ELF-1 (cell line): ENCODE results near the gene RGS17.
A peak's percentile ranks its signal among the peaks of the same experiment; 100 is the strongest.
"Not testable (repeated sequence)": the region's sequence is repeated elsewhere in the genome, so short reads cannot be mapped to it uniquely, and the experiment has no call there.

ENCODE experiments used
- DNase-seq: peaks from one replicate; pipeline ENCODE4 v3.0.0-alpha.2; 2016; ENCODE audit warnings: low read depth, low spot score

Gene RGS17

DNA sequence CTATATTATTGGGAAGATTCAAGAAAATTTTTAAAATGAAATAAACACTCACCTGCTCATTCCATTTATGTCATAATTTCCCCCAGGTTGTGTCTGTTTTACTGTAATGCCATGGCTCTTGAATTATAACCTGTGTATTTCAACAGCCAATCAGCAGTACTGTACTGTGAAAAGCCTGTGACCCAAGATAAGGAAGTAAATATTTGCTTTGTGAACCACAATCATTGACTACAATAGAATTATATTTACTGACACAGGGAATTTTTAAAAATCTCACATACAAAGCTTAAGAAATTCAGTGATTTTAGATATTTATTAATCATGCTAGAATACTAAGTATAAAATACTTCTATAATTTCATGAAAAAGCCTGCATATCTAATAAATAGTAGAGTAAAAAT is 6.0 kb downstream of the RGS17 start:
- DNase-seq = no peak

DNA sequence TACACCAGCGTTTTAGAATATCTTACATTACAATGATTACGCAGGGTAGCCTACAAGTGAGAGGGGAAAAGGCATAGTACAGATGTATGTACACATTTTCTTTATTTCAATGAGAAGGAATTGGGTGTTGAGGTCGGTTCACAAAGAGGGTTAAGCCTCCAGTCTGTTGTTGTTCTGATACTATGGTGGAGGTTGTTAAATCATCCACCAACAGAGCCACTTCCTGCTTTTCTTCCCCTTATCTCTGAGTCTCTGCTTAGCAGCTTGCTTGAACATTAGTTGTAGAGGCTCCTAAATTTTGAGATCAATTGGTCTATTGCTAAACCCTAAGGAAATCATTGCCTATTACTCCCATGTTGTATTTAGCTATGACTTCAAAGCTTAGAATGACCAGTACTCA is 7.3 kb downstream of the RGS17 start:
- no peak for DNase-seq

DNA sequence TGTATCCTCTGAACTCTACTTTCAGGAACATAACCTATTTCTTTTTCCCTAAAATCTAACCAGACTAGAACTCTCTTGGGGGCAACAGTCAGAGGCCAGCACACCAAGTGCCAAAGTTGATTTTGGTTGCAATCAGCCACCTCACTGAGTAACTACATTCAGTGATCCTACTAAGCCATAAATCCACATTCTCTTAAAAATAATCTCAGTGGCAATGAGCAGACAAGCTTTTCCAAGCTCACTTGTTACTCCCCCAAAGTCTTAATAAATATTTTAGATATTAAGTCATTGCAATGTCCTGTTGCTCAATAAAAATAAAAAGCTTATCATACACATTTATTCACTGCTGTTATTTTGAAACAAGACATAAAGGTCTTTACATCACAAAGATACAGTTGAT is 9.8 kb downstream of the RGS17 start:
- no peak for DNase-seq

DNA sequence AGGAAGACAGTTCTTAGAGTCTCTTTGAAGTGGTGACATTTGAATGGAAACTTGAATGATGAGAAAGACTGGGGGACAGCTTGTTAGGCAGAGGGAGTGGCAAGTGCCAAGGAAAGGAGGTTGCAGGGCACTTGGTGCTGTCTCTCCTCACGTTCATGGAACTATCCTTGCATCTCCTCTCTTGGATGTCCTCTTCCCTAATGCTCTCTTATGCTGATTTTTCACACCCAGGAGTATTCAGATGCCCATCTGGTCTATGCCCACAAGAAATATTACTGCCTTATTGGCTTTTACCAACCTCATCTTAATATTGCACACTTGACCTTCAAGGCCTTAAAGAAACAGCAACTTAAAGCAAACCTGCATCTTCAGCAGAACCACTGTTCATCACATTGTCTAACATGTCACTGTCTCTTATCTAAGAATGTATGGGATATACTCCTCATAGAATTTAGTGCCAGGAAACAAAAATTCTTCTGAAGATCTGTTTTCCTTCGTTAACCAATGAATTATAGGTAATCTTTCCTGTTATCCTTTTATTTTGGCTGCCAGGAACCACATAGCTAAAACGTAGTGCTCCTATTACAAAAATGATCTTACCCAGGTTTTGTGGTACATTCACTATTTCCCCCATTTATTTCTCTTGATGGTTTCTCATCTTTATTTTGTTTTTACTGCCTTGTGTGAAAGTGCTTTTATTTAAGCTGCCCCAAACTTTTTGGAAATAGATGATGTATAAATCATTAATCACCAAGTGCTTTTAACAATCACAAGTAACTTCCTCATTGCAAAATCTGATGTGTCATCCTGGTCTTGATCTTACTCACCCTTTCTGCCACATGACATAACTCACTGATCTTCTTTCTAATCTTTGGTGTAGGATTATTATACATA is 12.8 kb downstream of the RGS17 start:
- no peak for DNase-seq

DNA sequence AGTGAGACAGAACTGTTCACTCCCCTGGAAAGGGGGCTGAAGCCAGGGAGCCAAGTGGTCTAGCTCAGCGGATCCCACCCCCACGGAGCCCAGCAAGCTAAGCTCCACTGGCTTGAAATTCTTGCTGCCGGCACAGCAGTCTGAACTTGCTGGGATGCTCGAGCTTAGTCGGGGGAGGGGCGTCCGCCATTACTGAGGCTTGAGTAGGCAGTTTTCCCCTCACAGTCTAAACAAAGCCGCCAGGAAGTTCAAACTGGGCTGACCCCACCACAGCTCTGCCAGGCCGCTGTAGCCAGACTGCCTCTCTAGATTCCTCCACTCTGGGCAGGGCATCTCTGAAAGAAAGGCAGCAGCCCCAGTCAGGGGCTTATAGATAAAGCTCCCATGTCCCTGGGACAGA is 20.0 kb downstream of the RGS17 start:
- DNase-seq = peak; percentile 54

DNA sequence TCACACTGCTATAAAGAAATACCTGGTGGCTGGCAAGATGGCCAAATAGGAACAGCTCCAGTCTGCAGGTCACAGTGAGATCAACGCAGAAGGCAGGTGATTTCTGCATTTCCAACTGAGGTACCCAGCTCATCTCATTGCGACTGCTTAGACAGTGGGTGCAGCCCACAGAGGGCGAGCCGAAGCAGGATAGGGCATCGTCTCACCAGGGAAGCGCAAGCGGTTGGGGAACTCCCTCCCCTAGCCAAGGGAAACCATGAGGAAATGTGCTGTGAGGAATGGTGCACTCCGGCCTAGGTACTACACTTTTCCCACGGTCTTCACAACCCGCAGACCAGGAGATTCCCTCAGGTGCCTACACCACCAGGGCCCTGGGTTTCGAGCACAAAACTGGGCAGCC is 20.5 kb downstream of the RGS17 start:
- DNase-seq = not testable (repeated sequence)

DNA sequence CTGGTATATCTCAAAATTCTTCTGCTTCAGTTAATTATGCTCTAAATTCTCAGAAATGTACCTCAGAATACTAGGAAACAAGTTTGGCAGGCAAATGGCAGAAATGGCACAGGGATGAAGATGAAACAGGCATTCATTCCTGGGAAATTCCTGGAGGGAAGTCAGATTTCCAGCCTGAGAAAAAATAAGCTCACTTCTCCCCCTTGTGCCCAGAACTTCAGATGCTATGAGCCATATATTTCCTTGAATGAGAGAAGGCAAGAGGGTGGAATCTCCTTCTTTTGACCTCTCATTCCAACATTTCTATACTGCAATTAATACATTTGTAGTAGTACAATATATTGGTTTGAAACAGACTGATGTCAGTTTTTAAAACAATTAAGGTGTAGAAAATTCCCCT is 22.8 kb downstream of the RGS17 start:
- no peak for DNase-seq

DNA sequence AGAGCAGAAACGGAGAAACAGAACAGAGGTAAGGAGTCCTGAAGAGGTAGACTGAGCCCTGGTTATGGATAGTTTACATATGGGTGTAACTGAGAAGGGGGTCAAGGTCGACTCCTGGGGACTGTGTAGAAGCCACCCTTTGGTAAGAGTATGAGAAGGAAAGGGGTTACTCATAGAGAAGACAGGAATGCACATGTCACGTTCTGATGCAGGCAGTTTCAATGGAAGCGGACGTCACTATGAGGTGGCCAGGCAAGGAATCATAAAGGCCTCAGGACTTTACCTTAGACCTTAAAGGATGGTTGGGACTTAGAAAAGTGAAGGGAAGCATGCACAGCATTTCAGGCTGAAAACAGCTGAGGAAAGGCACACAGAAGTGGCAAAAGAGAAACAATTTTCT is 25.1 kb downstream of the RGS17 start:
- DNase-seq = no peak

DNA sequence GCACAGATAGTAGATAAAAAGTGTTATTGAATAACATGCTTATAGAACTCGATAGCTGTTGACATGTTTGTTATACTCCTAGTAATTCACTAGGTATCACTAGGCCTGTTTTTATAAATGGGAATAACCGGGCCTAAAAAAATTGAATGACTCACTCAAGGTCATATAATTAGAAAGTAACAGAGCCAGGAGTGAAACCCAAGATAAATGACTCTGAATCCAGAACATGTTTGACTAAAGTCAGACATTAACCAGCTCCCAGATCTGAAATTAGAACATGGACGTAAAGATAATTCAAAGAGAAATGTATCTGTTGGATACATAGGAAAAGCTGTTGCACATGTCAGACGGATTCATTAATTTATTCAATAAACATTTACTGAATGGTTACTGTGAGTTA is 26.9 kb downstream of the RGS17 start:
- DNase-seq = no peak

DNA sequence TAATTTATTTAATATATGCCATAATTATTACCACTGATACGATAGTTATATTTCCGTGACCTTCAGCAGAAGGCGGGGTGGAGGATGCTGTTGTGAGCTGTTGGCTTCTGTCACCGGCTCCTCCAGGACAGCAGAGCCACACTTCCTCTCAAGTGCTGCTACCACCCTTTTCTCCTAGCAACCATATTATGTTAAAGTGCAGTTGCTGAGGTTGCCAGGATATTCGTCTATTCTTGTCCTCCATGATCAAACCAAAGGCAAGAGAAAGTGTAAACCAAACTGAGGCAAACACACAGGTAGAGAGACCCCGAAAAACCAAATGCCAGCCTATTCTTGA is 27.8 kb downstream of the RGS17 start:
- DNase-seq = no peak

DNA sequence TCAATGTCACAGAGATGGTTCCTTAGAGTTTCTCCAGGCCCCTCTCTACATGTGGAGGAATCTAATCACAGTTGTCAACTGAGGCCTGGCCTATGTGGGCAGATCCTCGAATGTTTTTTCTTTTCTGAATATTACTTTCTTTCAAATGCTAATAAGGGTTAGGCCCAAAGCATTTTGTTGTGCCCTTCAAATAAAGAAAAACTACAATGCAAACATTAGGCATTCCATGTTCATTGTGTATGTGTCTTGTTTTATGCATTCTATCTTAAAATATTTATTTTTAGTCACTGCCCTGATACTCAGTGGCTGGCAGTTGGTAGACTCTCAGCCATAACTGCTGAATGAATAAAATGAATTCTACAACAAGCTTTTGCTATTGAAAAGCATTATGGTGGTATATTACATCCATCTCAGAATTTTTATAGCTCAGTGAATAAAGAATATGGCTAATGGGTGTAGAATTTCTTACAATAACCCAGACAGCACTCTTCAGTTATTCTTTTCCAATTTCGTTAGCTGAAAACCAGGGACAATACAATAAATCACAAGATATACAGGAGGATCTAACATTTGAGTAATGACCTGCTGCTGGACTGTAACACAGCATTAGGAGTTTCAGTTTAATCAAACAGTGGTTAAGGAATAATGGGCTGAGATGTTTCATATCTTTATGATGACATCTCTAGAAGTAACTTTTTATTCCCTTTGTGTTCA is 28.3 kb downstream of the RGS17 start:
- DNase-seq = no peak

DNA sequence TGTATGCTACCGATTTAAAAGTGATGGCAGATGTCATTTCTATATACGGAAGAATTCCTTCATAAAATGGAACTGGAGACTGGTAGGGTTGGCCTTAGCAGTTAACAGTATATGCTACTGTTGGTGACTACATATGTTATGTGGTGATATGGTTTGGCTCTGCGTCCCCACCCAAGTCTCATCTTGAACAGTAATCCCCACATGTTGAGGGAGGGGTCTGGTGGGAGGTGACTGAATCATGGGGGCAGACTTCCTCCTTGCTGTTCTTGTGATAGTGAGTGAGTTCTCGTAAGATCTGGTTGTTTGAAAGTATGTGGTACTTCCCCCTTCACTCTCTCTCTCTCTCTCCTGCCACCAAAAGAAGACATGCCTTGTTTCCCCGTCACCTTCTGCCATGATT is 29.6 kb downstream of the RGS17 start:
- no peak for DNase-seq

DNA sequence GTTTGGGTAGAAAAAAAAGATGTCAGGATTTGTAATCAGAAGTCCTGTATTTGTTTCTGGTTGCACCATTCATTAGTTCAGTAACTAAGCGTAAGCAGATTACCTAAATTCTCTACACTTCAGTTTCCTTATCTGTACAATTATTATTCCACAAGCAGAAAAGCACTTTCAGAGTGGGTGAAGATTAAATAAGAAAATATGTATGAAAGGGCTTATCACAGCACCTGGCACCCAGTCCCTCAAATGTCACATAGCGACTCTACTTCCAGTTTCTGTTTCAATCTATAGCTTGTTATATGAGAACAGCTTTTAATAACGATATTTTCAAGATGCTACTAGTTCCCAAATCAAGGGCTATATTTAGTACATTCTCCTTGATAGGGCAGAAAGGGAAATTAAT is 31.4 kb downstream of the RGS17 start:
- DNase-seq = no peak

DNA sequence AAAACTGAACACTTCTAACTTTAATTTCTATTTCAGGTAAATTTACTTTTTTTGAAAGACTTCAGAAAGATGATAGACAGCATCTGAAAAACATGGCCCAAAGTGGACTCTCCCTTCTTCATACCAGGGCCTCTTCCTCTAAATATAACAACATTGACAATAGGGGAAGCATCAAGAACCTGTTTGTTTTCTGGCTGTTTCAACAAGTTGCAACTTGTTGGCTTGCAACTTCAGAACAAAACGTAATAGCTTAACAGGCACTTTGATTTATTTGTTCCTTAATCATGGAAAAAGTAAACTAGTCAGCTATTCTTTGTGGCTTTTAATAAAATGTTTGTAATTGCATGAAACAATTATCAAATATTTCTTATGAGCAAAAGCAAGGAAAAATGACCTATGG is 34.3 kb downstream of the RGS17 start:
- DNase-seq = no peak

DNA sequence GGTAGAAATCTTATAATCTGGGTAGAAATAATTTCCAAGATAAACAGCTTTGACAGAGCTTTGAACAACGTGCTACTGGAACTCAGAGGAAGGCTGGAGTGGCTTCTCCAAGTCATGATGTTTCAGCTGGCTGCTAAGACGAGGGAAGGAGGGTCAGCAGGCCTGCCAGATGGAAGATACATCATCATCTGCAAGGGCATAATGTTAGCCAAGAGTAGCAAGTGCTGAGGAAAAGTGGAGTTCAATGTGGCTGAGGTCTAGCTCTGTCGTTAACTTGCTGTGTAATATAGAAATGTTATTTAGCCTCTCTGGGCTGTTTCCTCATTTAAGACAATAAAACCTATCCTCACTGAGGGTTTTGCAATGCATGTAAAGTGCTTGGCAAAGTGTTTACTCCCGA is 35.1 kb downstream of the RGS17 start:
- no peak for DNase-seq

DNA sequence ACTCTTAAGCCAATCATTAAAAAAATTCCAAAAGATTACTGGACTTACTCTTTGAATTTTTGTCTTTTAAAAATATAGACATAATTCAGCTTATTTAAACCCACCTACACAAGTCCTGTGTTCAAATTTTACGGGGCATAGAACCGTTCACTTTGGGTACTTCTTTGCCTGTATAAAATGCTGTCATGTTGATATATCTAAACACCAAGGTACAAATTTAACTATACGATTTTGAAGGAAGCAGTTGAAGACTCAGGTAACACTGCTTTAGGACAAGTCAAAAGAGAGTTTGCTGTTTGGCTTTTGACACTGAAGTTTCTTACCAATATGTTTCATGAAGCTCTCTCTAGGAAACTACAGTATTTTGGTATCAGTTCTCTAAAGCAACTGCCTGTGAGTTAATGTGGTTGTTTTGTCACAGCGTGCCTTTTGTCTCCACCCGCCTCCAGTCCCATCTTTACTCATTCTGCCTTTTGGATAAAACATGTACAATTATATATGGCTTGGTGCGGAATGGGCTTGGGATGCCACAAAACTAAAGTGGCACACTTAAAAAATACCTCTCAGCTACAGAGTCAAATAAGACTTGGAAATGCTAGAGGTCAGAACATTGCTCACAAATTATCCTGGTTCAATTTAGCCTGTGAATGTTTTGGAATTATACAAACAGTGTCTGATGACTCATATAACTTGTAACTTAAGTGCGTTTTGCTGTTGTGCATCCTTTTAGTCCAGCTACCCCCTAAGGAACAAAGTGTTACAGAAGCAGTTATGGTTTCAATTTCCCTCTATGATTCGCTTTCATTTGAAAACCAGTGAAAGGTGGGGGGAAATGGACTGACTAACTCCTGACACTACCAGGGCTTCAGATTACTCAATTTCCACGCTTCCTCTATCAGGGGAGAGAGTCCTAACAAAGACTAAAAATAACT is 38.7 kb downstream of the RGS17 start:
- DNase-seq = no peak

DNA sequence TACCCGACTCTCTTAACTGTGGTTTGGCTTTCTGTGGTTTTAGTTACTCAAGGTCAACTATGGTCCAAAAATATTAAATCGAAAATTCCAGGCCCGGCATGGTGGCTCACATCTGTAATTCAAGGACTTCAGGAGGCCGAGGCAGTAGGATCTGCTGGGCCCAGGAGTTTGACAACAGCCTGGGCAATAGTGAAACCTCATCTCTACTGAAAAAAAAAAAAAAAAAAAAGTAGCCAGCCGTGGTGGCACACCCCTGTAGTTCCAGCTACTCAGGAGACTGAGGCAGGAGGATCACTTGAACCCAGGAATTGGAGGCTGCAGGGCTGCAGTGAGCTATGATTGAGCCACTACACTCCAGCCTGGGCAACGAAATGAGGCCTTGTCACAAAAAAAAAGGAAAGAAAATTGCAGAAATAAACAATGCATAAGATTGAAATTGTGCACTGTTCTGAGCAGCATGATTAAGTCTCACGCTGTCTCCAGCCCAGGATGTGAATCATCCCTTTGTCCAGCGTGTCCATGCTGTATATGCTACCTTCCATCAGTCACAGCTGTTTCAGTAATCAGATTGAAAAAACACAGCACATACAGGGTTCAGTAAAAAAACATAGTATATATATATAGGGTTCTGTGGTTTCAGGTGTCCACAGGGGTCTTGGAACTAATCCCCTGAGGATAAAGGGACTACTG is 40.7 kb downstream of the RGS17 start:
- DNase-seq = no peak

DNA sequence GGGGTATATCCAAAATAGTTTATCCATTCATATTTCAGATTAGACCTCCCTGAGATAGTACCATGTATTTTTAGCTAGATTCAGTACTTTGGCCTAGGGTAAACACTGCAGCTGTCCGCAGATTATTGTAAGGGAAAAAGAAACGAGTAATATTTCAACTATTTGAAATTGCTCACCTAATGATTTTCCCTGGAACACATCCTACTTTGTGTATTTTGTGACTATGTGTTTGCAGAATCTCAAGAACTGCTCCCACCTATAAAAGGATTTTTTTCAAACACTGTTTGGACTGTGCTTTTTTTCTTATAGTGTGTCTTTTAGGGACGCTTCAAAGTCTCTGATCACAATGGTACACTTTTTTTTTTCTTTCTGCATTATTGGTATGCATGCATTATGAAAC is 42.3 kb downstream of the RGS17 start:
- DNase-seq = no peak

DNA sequence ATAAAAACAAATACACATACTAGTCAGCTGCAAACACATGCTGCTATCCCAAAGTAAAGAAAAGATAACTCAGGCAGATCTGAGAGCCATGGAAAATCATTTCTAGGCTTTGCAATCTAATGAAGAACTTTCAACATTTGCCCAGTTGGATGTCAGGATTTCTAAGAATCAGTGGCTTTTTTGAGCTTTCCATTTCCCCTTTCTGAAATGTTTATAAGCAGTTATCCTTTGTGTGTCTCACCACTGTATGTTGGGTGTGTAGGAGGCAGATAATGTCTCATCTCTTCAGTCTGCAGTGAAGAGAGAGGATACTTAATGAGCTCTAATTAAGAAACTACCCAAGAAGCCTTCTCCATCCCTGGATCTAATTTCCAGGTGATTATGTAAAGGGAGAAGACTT is 43.6 kb downstream of the RGS17 start:
- DNase-seq = no peak

DNA sequence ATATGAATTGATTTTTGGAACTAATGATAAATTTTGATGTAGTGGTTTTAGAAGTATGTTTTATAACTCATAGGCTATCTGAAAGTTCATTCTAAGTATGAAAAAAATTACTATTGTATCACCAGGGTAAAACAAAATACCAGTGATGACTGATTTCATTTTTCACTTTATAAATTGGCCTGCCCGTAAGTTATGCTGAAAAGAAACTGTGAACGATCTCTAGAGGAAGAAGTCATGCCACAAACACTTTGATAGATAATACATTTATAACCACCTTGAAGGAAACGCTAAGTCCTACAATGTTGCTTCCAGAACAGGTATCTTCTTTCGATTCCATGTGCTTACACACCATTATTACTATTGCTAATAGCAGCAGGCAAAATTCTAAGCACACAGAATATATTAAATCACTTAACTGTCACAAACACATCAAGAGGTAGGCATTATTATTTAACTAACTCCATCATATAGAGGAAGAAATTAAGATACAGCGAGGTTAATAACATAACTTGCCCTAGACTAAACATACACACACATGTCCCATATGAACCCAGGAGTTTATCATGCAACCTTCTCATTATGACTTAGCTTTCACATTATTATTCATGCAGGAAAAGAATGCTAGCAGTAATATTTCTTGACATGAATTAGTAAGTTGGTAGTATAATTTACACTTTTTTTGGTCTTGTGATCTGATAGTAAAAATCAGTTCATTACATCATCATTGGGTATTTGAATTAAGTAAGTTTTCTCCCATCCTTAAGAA is 44.7 kb downstream of the RGS17 start:
- no peak for DNase-seq

DNA sequence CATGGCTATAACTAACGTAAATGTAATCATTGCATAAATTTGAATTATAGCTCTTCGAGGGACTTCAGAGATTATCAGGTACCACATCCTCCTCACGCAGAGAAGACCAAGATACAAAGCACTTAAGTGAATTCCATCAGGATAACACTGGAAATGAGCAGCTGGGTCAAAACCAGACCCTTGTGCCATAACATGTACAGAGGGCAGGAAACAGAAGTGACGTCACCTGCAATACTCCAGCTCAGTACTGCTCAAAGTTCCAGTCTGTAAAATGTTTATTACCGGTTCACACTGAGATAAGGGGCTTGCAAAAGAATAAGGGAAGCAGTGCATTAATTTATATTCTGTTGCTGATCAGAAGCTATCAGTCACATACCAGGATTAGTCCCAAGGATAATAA is 45.8 kb downstream of the RGS17 start:
- DNase-seq = no peak
